B cell (primary cell): ENCODE measurements around the gene OR2B6. TPM values are rescaled to one million over a fixed set of nuclear protein-coding genes. Genes with fewer than 3 reads are reported as not detected.
"Not testable (repeated sequence)": the region's sequence is repeated elsewhere in the genome, so short reads cannot be mapped to it uniquely, and the experiment has no call there.

Experiments used
- ATAC-seq: fragments of 200-7000 bp; cut with Tn5 transposase; one replicate; pipeline ENCODE4 v1.10.0; 2021; ENCODE audit warnings: low read depth, mild to moderate bottlenecking, moderate number of reproducible peaks, moderate library complexity
- CTCF ChIA-PET: fragments of 350-600 bp; sonication (Branson Sonifier 250); formaldehyde crosslinking; loops from one replicate; lab custom pipeline; 2021; ENCODE audit warnings: antibody characterized with exemption, inconsistent platforms; lab: Charles Lee
- POLR2A ChIA-PET: fragments of 350-600 bp; sonication (Branson Sonifier 250); formaldehyde crosslinking; loops from one replicate; lab custom pipeline; 2021; ENCODE audit warnings: antibody characterized with exemption; lab: Charles Lee
- DNase-seq: peaks from one replicate; pipeline ENCODE4 v3.0.0; 2013
- H2AFZ ChIP-seq: 2 replicates; pipeline ENCODE4 v1.6.1; 2012; ENCODE audit warnings: mild to moderate bottlenecking, low read depth, low read length; ENCODE audit not compliant: insufficient read depth, poor library complexity, severe bottlenecking
- H3K27ac ChIP-seq, 2 donors: 1 replicate in 1 of 2; 2 replicates in 1 of 2; pipeline ENCODE4 v1.5.1; 2012 to 2013; ENCODE audit warnings: low read length in 2 of 2, mild to moderate bottlenecking in 2 of 2, moderate library complexity in 1 of 2
- H3K27me3 ChIP-seq, 4 experiments: fragments of 200-600 bp in 1 of 4; sonication (generic) in 1 of 4; replicated peaks in 1 of 4; 1 replicate in 2 of 4; 2 replicates in 2 of 4; pipeline versions ENCODE4 v1.6.1 to v1.7.0; 2013 to 2016; ENCODE audit warnings: low read length in 3 of 4, mild to moderate bottlenecking in 2 of 4, mixed read lengths in 1 of 4, moderate library complexity in 1 of 4; ENCODE audit not compliant: insufficient read depth in 4 of 4, control insufficient read depth in 3 of 4; ENCODE audit errors: control extremely low read depth in 1 of 4
- H3K36me3 ChIP-seq, 2 experiments: replicated peaks in 1 of 2; 1 replicate in 1 of 2; 2 replicates in 1 of 2; pipeline versions ENCODE4 v1.6.1 to v1.7.1; 2013; ENCODE audit warnings: low read length in 1 of 2; ENCODE audit not compliant: insufficient read depth in 2 of 2, control insufficient read depth in 1 of 2; ENCODE audit errors: control extremely low read depth in 1 of 2, extremely low read depth in 1 of 2
- H3K4me1 ChIP-seq, 2 donors: fragments of 200-600 bp in 1 of 2; sonication (generic) in 1 of 2; 1 replicate in 1 of 2; 2 replicates in 1 of 2; pipeline versions ENCODE4 v1.5.1 to v1.6.1; 2013 to 2017; ENCODE audit warnings: low read length in 2 of 2; ENCODE audit not compliant: control insufficient read depth in 2 of 2, insufficient read depth in 2 of 2
- H3K4me2 ChIP-seq: replicated peaks from 2 replicates; pipeline ENCODE3; 2012; ENCODE audit warnings: mild to moderate bottlenecking, low read depth, low read length; ENCODE audit not compliant: poor library complexity, severe bottlenecking
- H3K4me3 ChIP-seq, 5 experiments: fragments of 200-600 bp in 1 of 5; sonication (generic) in 1 of 5; 1 replicate in 3 of 5; 2 replicates in 2 of 5; pipeline versions ENCODE4 v1.5.1 to v1.7.0; 2011 to 2016; ENCODE audit warnings: low read length in 4 of 5, mild to moderate bottlenecking in 4 of 5, low read depth in 2 of 5, control low read depth in 1 of 5, moderate library complexity in 1 of 5; ENCODE audit not compliant: insufficient read depth in 1 of 5; ENCODE audit errors: control extremely low read depth in 1 of 5, extremely low read depth in 1 of 5
- H3K79me2 ChIP-seq: fragments of 200-600 bp; sonication (generic); one replicate; pipeline ENCODE4 v1.6.0; 2016; ENCODE audit warnings: low read length; ENCODE audit not compliant: control insufficient read depth, insufficient read depth
- H3K9ac ChIP-seq: fragments of 200-600 bp; sonication (generic); 2 replicates; pipeline ENCODE4 v1.6.1; 2017; ENCODE audit warnings: mild to moderate bottlenecking, low read length, moderate library complexity
- H3K9me3 ChIP-seq, 3 donors: one replicate each; pipeline versions ENCODE4 v1.6.1 to v1.7.1; 2013; ENCODE audit warnings: low read length in 2 of 3; ENCODE audit not compliant: control insufficient read depth in 2 of 3, insufficient read depth in 1 of 3; ENCODE audit errors: control extremely low read depth in 1 of 3
- H4K20me1 ChIP-seq: 2 replicates; pipeline ENCODE4 v1.6.0; 2012; ENCODE audit warnings: mild to moderate bottlenecking, low read length; ENCODE audit not compliant: insufficient read depth, control insufficient read depth, poor library complexity, severe bottlenecking
- H3K27ac Mint-ChIP-seq: one replicate; pipeline ENCODE4 v1.8.0; 2021; ENCODE audit warnings: mixed read lengths
- H3K27me3 Mint-ChIP-seq: one replicate; pipeline ENCODE4 v1.8.0; 2021; ENCODE audit warnings: mixed read lengths
- H3K4me1 Mint-ChIP-seq: one replicate; pipeline ENCODE4 v1.8.0; 2021; ENCODE audit warnings: mixed read lengths
- H3K4me3 Mint-ChIP-seq: one replicate; pipeline ENCODE4 v1.8.0; 2021; ENCODE audit warnings: mixed read lengths
- H3K9me3 Mint-ChIP-seq: one replicate; pipeline ENCODE4 v1.8.0; 2022; ENCODE audit warnings: mixed read lengths; ENCODE audit not compliant: insufficient read depth
- CTCF ChIP-seq: fragments of 200-600 bp; IDR thresholded peaks from one replicate; pipeline ENCODE4 v1.8.0; 2022; ENCODE audit warnings: antibody characterized with exemption, mild to moderate bottlenecking
- EZH2 ChIP-seq: IDR thresholded peaks from 2 replicates; pipeline ENCODE4 v1.6.1; 2012; ENCODE audit warnings: borderline replicate concordance, low read depth, mild to moderate bottlenecking, moderate library complexity, low read length; ENCODE audit not compliant: insufficient read depth, poor library complexity, severe bottlenecking
- WGBS: methylation state at CpG from one replicate; pipeline ENCODE4 v1.1.5; 2013; ENCODE audit warnings: missing lambda C conversion rate; ENCODE audit not compliant: insufficient coverage; 5-methylcytosine and 5-hydroxymethylcytosine counted together
- intact Hi-C: fragments of 100-400 bp; cut with micrococcal nuclease; formaldehyde crosslinking; loops from one replicate; pipeline ENCODE4 v1.10.0; 2022
- polyA plus RNA-seq: library from polyadenylated mRNA; depleted of rRNA; stranded (reverse); fragments of >200 nt; gene quantifications from 2 replicates; pipeline ENCODE4 v1.2.3, GENCODE V29; 2012
- total RNA-seq, 2 donors: library from RNA; stranded (reverse); fragments of 120-200 nt in 1 of 2; gene quantifications; 1 replicate in 1 of 2; 2 replicates in 1 of 2; pipeline versions ENCODE4 v1.2.3 to v1.2.4, GENCODE V29; 2013 to 2022

The OR2B6 gene
- total and polyA plus RNA-seq, 2 donors (not counting 1 experiment from before 2014, with no cell fraction given), result not detected

GRCh38 chr6:27924179-27924578 lies 32.9 kb upstream of the OR2B6 start:
- WGBS, result 96% methylated on average over 4 of the region's 6 CpGs
- Mint-ChIP-seq H3K4me3 (no peak overlapping the region), H3K27me3 (peaks cover 7% of the 10 kb centered on the region), H3K9me3 (peaks cover 3% of the 10 kb centered on the region), H3K27ac (no peak overlapping the region), H3K4me1 (no peaks in the 10 kb centered on the region)
- DNase-seq, result no peak
- ATAC-seq, result no peak
- no peak overlapping the region for H3K4me2 ChIP-seq
- no peaks in the 10 kb centered on the region for H3K4me1 ChIP-seq
- H3K4me3 ChIP-seq, result no peak overlapping the region
- no peaks in the 10 kb centered on the region for H3K27me3 ChIP-seq
- ChIA-PET POLR2A (no interaction called here), CTCF (no interaction called here)
- no peak overlapping the region for H3K27ac ChIP-seq
- no peaks in the 10 kb centered on the region for H3K36me3 ChIP-seq
- no peak overlapping the region for H3K9ac ChIP-seq
- intact Hi-C loops, result no loop called here
- peaks cover 0 to 7% (median 0%) of the 10 kb centered on the region in 3 donors for H3K9me3 ChIP-seq
- no peak overlapping the region for H2AFZ ChIP-seq
- TF ChIP-seq CTCF (no peak), EZH2 (no peak)
- H3K79me2 ChIP-seq, result no peaks in the 10 kb centered on the region
- H4K20me1 ChIP-seq, result no peaks in the 10 kb centered on the region

DNA sequence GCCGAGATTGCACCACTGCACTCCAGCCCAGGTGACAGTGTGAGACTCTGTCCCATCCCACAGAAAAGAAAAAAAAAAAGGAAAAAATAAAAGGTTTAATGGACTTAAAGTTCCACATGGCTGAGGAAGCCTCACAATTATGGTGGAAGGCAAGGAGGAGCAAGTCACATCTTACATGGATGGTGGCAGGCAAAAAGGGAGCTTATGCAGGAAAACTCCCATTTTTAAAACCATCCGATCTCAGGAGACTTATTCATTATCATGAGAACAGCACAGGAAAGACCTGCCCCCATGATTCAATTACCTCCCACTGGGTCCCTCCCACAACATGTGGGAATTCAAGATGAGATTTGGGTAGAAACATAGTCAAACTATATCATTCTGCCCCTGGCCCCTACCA lies 29.0 kb upstream of the OR2B6 start:
- H3K36me3 ChIP-seq, ATAC-seq, H3K4me1 ChIP-seq, H3K9me3 Mint-ChIP-seq, H3K4me3 Mint-ChIP-seq, H3K9ac ChIP-seq, H3K79me2 ChIP-seq, H3K4me2 ChIP-seq, H3K27ac ChIP-seq, H3K27ac Mint-ChIP-seq, H3K27me3 Mint-ChIP-seq, H2AFZ ChIP-seq, DNase-seq, H3K4me3 ChIP-seq, POLR2A ChIA-PET, H4K20me1 ChIP-seq, H3K4me1 Mint-ChIP-seq, H3K9me3 ChIP-seq, intact Hi-C loops, H3K27me3 ChIP-seq, CTCF ChIA-PET: not testable (repeated sequence)
- no CpG with 5 or more reads among the region's 2 CpGs for WGBS

DNA sequence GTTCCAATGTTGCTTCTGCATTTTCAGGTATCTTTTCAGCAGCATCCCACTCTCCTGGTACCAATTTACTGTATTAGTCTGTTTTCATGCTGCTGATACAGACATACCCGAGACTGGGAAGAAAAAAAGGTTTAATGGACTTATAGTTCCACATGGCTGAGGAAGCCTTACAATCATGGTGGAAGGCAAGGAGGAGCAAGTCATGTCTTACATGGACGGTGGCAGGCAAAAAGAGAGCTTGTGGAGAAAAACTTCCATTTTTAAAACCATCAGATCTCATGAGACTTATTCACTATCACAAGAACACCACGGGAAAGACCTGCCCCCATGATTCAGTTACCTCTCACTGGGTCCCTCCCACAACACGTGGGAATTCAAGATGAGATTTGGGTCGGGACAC lies 27.1 kb upstream of the OR2B6 start:
- H3K27me3 Mint-ChIP-seq, H3K9me3 ChIP-seq, H3K27ac ChIP-seq, H3K27me3 ChIP-seq, DNase-seq, H3K27ac Mint-ChIP-seq, H3K4me3 Mint-ChIP-seq, H3K79me2 ChIP-seq, H3K4me3 ChIP-seq, ATAC-seq, CTCF ChIA-PET, intact Hi-C loops, H3K4me2 ChIP-seq, H3K9ac ChIP-seq, H3K36me3 ChIP-seq, H3K4me1 Mint-ChIP-seq, H4K20me1 ChIP-seq, H3K4me1 ChIP-seq, H2AFZ ChIP-seq, H3K9me3 Mint-ChIP-seq, POLR2A ChIA-PET: not testable (repeated sequence)
- 71% methylated on average over 2 of the region's 5 CpGs for WGBS
